Mesothelial cell of epicardium (in vitro differentiated cells): ENCODE data around the gene MDH2. TPM values are rescaled to one million over a fixed set of nuclear protein-coding genes. Genes with fewer than 3 reads are reported as not detected.
"Not testable (repeated sequence)": the region's sequence is repeated elsewhere in the genome, so short reads cannot be mapped to it uniquely, and the experiment has no call there.

Experiments used
- DNase-seq, 2 experiments: peaks; one replicate each; pipeline ENCODE4 v3.0.0; 2021; ENCODE audit warnings: low spot score in 2 of 2; ENCODE audit not compliant: unreplicated experiment in 2 of 2
- H3K27ac Mint-ChIP-seq: 2 replicates; pipeline ENCODE4 v1.8.0; 2021; ENCODE audit warnings: mixed read lengths
- H3K27me3 Mint-ChIP-seq: 2 replicates; pipeline ENCODE4 v1.8.0; 2021; ENCODE audit warnings: low read depth, mixed read lengths
- H3K36me3 Mint-ChIP-seq: 2 replicates; pipeline ENCODE4 v1.8.0; 2021; ENCODE audit warnings: mixed read lengths
- H3K4me1 Mint-ChIP-seq: 2 replicates; pipeline ENCODE4 v1.8.0; 2021; ENCODE audit warnings: mixed read lengths
- H3K4me3 Mint-ChIP-seq: 2 replicates; pipeline ENCODE4 v1.8.0; 2021; ENCODE audit warnings: mild to moderate bottlenecking, moderate library complexity, mixed read lengths
- H3K9me3 Mint-ChIP-seq: 2 replicates; pipeline ENCODE4 v1.8.0; 2021; ENCODE audit warnings: mixed read lengths
- CTCF ChIP-seq: fragments of 200-600 bp; sonication (generic); IDR thresholded peaks from one replicate; pipeline ENCODE4 v1.5.0; 2021; ENCODE audit warnings: antibody characterized with exemption; ENCODE audit not compliant: unreplicated experiment
- total RNA-seq: library from RNA; stranded (reverse); gene quantifications from 3 replicates; pipeline ENCODE4 v1.2.1, GENCODE V29; 2021

Gene MDH2
- total RNA-seq, 1 donor from 2014 or later: 133 TPM

GRCh38 chr7:76051840-76052239 is 3.9 kb downstream of the MDH2 start:
- no peak for TF ChIP-seq CTCF
- no peak overlapping the region for H3K4me3 Mint-ChIP-seq
- no peak overlapping the region for H3K27ac Mint-ChIP-seq

DNA sequence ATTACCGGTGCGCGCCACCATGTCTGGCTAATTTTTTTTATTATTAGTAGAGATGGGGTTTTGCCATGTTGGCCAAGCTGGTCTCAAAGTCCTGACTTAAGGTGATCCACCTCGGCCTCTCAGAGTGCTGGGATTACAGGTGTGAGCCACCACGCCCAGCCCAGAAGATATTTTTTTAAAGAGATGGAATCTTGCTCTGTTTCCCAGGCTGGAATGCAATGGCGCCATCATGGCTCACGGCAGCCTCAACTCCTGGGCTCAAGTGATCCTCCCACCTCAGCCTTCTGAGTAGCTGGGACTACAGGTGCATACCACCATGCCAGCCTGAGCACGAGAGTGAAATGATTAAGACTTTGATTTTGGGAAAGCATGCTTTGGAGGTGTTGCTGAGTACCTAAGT is 4.8 kb downstream of the MDH2 start:
- H3K4me3 Mint-ChIP-seq, H3K27me3 Mint-ChIP-seq, DNase-seq, H3K27ac Mint-ChIP-seq, H3K36me3 Mint-ChIP-seq, H3K9me3 Mint-ChIP-seq: not testable (repeated sequence)
- peaks cover 13% of the 10 kb centered on the region for H3K4me1 Mint-ChIP-seq

More at GRCh38 chr7:76051840-76052239, 3.9 kb downstream of the MDH2 start:
- Mint-ChIP-seq H3K4me1 (peaks cover 13% of the 10 kb centered on the region), H3K36me3 (peaks cover 4% of the 10 kb centered on the region), H3K27me3 (no peaks in the 10 kb centered on the region), H3K9me3 (no peaks in the 10 kb centered on the region)
- no peak for DNase-seq

GRCh38 chr7:76053461-76053860 is 5.6 kb downstream of the MDH2 start:
- H3K27me3 Mint-ChIP-seq: no peaks in the 10 kb centered on the region
- peaks cover 10% of the 10 kb centered on the region for H3K36me3 Mint-ChIP-seq
- H3K9me3 Mint-ChIP-seq: no peaks in the 10 kb centered on the region
- peak overlapping the region; percentile 30 for H3K27ac Mint-ChIP-seq
- H3K4me3 Mint-ChIP-seq: no peak overlapping the region
- no peak for DNase-seq
- no peak for TF ChIP-seq CTCF
- peaks cover 11% of the 10 kb centered on the region for H3K4me1 Mint-ChIP-seq

GRCh38 chr7:76054123-76055120 is 6.5 kb downstream of the MDH2 start:
- no peak for TF ChIP-seq CTCF
- Mint-ChIP-seq H3K4me3 (no peak overlapping the region), H3K9me3 (no peaks in the 10 kb centered on the region), H3K27me3 (no peaks in the 10 kb centered on the region), H3K36me3 (peaks cover 12% of the 10 kb centered on the region), H3K4me1 (peaks cover 3% of the 10 kb centered on the region), H3K27ac (no peak overlapping the region)
- no peak for DNase-seq

DNA sequence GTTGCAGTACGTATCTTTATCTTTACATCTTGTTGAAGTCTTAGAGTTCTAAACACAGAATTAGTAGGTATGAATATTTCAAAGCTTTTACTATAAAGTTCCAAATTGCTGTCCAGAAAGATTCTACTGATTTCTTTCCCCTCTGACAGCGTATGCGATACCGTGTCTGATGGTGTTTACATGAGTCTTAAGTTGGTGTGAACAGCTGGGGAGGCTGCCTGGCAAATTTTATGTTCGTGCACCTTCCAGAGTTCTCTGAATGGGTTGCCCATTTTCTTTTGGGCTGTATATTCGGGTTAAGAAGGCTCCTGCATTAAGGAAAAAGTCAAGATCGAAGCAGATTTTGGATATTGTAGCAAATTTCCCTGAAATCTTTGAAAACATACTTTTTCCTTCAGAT is 8.3 kb downstream of the MDH2 start:
- Mint-ChIP-seq H3K4me3 (no peak overlapping the region), H3K27me3 (no peaks in the 10 kb centered on the region), H3K9me3 (no peaks in the 10 kb centered on the region), H3K36me3 (peaks cover 18% of the 10 kb centered on the region), H3K4me1 (no peaks in the 10 kb centered on the region), H3K27ac (no peak overlapping the region)
- TF ChIP-seq CTCF: no peak
- no peak for DNase-seq

DNA sequence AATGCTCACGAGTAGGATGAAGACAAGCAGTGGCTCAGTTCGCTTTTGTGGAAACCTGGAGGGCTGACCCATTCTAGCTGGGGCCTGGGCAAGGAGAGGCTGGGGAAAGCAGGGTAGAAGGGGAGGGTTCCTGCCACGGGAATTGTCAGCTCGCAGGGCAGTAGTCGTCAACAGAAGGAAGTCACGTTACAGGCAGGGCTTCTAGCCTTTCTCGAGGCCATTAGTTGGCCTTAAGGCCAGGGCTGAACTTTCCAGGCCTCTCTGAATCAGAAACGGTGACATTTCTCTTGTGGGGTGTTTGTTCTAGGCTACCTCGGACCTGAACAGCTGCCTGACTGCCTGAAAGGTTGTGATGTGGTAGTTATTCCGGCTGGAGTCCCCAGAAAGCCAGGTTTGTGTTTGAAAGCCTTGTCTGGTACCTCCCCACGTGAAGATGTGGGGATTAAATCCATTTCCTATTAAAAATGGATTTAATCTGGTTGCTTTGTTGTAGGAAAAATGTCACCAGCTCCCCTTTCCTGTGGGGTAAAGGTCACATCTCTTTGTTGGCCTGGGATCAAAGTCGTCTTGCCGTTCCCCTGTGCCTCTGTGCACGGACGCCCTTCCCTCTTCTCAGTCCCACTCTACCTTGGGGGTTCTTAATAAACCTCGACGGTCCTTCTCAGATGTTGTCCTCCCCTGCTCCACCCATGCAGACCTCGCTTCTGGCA is 9.4 kb downstream of the MDH2 start:
- peaks cover 23% of the 10 kb centered on the region for H3K36me3 Mint-ChIP-seq
- no peaks in the 10 kb centered on the region for H3K9me3 Mint-ChIP-seq
- H3K27me3 Mint-ChIP-seq: no peaks in the 10 kb centered on the region
- DNase-seq: no peak
- no peaks in the 10 kb centered on the region for H3K4me1 Mint-ChIP-seq
- no peak overlapping the region for H3K27ac Mint-ChIP-seq
- no peak overlapping the region for H3K4me3 Mint-ChIP-seq
- TF ChIP-seq CTCF: no peak
